Activated T-cell treated with anti-CD3 and anti-CD28 coated beads, Interleukin-2, amount 50 U/mL, for 4 hours (primary cell): Measurements from ENCODE around the gene CILP2. TPM values are rescaled to one million over a fixed set of nuclear protein-coding genes. Genes with fewer than 3 reads are reported as not detected.

Source experiments
- ATAC-seq, 2 donors: fragments of 200-7000 bp; cut with Tn5 transposase; one replicate each; pipeline ENCODE4 v1.10.0; 2021
- DNase-seq: peaks from one replicate; pipeline ENCODE4 v3.0.0-alpha.2; 2020
- H3K27me3 Mint-ChIP-seq: one replicate; pipeline ENCODE4 v1.8.0; 2021; ENCODE audit warnings: low read depth, mixed read lengths
- H3K36me3 Mint-ChIP-seq: one replicate; pipeline ENCODE4 v1.8.0; 2022; ENCODE audit warnings: mixed read lengths; ENCODE audit not compliant: insufficient read depth
- H3K4me1 Mint-ChIP-seq: one replicate; pipeline ENCODE4 v1.8.0; 2021; ENCODE audit warnings: low read depth, mixed read lengths
- H3K4me3 Mint-ChIP-seq: one replicate; pipeline ENCODE4 v1.8.0; 2021; ENCODE audit warnings: mild to moderate bottlenecking, moderate library complexity, mixed read lengths
- H3K9me3 Mint-ChIP-seq: one replicate; pipeline ENCODE4 v1.8.0; 2021; ENCODE audit warnings: mixed read lengths
- total RNA-seq, 3 donors: library from RNA; stranded (reverse); gene quantifications; one replicate each; pipeline ENCODE4 v1.2.1, GENCODE V29; 2021

Gene CILP2
- total RNA-seq, 3 donors from 2014 or later = 0.13 to 0.19 (median 0.18) TPM

GRCh38 chr19:19501798-19502197 is 36.3 kb upstream of the CILP2 start:
- ATAC-seq = no peak
- Mint-ChIP-seq H3K36me3 (peaks cover 35% of the 10 kb centered on the region), H3K27me3 (no peaks in the 10 kb centered on the region), H3K9me3 (no peaks in the 10 kb centered on the region), H3K4me3 (no peak overlapping the region), H3K4me1 (no peaks in the 10 kb centered on the region)
- no peak for DNase-seq

GRCh38 chr19:19502281-19502680 is 35.8 kb upstream of the CILP2 start:
- peaks cover 35% of the 10 kb centered on the region for H3K36me3 Mint-ChIP-seq
- ATAC-seq = no peak
- no peaks in the 10 kb centered on the region for H3K27me3 Mint-ChIP-seq
- no peak overlapping the region for H3K4me3 Mint-ChIP-seq
- H3K4me1 Mint-ChIP-seq = no peaks in the 10 kb centered on the region
- no peaks in the 10 kb centered on the region for H3K9me3 Mint-ChIP-seq
- no peak for DNase-seq

- no peak overlapping the region for H3K4me3 Mint-ChIP-seq
- H3K9me3 Mint-ChIP-seq = no peaks in the 10 kb centered on the region
- H3K36me3 Mint-ChIP-seq = peaks cover 35% of the 10 kb centered on the region
- no peaks in the 10 kb centered on the region for H3K4me1 Mint-ChIP-seq
- ATAC-seq = no peak
- DNase-seq = no peak
- H3K27me3 Mint-ChIP-seq = no peaks in the 10 kb centered on the region
These were observed 35.1 kb upstream of the CILP2 start for GRCh38 chr19:19502808-19503602.

- no peak for ATAC-seq
- Mint-ChIP-seq H3K27me3 (no peaks in the 10 kb centered on the region), H3K36me3 (peaks cover 35% of the 10 kb centered on the region), H3K4me3 (no peak overlapping the region), H3K9me3 (no peaks in the 10 kb centered on the region), H3K4me1 (no peaks in the 10 kb centered on the region)
- no peak for DNase-seq
These were observed 33.1 kb upstream of the CILP2 start for GRCh38 chr19:19504754-19505668.

- DNase-seq = no peak
- Mint-ChIP-seq H3K36me3 (peaks cover 35% of the 10 kb centered on the region), H3K27me3 (no peaks in the 10 kb centered on the region), H3K9me3 (no peaks in the 10 kb centered on the region), H3K4me3 (no peak overlapping the region), H3K4me1 (no peaks in the 10 kb centered on the region)
- no peak for ATAC-seq
These were observed 32.3 kb upstream of the CILP2 start for GRCh38 chr19:19505669-19506326.

- H3K36me3 Mint-ChIP-seq = peaks cover 31% of the 10 kb centered on the region
- H3K9me3 Mint-ChIP-seq = no peaks in the 10 kb centered on the region
- no peaks in the 10 kb centered on the region for H3K4me1 Mint-ChIP-seq
- ATAC-seq = no peak
- no peaks in the 10 kb centered on the region for H3K27me3 Mint-ChIP-seq
- DNase-seq = no peak
- no peak overlapping the region for H3K4me3 Mint-ChIP-seq
These were observed 31.5 kb upstream of the CILP2 start for GRCh38 chr19:19506592-19506991.

- DNase-seq = no peak
- Mint-ChIP-seq H3K9me3 (no peaks in the 10 kb centered on the region), H3K4me1 (no peaks in the 10 kb centered on the region), H3K4me3 (no peak overlapping the region), H3K27me3 (no peaks in the 10 kb centered on the region), H3K36me3 (peaks cover 25% of the 10 kb centered on the region)
- ATAC-seq = no peak
These were observed 30.7 kb upstream of the CILP2 start for GRCh38 chr19:19507354-19507753.

- no peak overlapping the region for H3K4me3 Mint-ChIP-seq
- ATAC-seq = peak; percentile 9 to 16
- H3K27me3 Mint-ChIP-seq = no peaks in the 10 kb centered on the region
- DNase-seq = no peak
- no peaks in the 10 kb centered on the region for H3K9me3 Mint-ChIP-seq
- peaks cover 18% of the 10 kb centered on the region for H3K36me3 Mint-ChIP-seq
- H3K4me1 Mint-ChIP-seq = no peaks in the 10 kb centered on the region
These were observed 29.8 kb upstream of the CILP2 start for GRCh38 chr19:19508217-19508616.

- DNase-seq (no peak), ATAC-seq (no peak)
- Mint-ChIP-seq H3K9me3 (no peaks in the 10 kb centered on the region), H3K27me3 (no peaks in the 10 kb centered on the region), H3K4me1 (no peaks in the 10 kb centered on the region), H3K4me3 (no peak overlapping the region), H3K36me3 (peaks cover 8% of the 10 kb centered on the region)
These were observed 27.6 kb upstream of the CILP2 start for GRCh38 chr19:19510432-19510831.

- no peak for DNase-seq
- peaks cover 12% of the 10 kb centered on the region for H3K4me1 Mint-ChIP-seq
- ATAC-seq = no peak
- H3K36me3 Mint-ChIP-seq = no peaks in the 10 kb centered on the region
- no peaks in the 10 kb centered on the region for H3K27me3 Mint-ChIP-seq
- no peaks in the 10 kb centered on the region for H3K9me3 Mint-ChIP-seq
- no peak overlapping the region for H3K4me3 Mint-ChIP-seq
These were observed 24.4 kb upstream of the CILP2 start for GRCh38 chr19:19513682-19514081.

GRCh38 chr19:19514215-19514657 is 23.8 kb upstream of the CILP2 start:
- Mint-ChIP-seq H3K4me1 (peaks cover 14% of the 10 kb centered on the region), H3K9me3 (no peaks in the 10 kb centered on the region), H3K4me3 (peak overlapping the region; percentile 31), H3K36me3 (peaks cover 2% of the 10 kb centered on the region), H3K27me3 (no peaks in the 10 kb centered on the region)
- DNase-seq (no peak), ATAC-seq (no peak)

- peak within 1 kb of the TSS; percentile 92 for H3K4me3 Mint-ChIP-seq
- peaks cover 6% of the 10 kb centered on the region for H3K36me3 Mint-ChIP-seq
- DNase-seq (no peak), ATAC-seq (no peak)
- H3K9me3 Mint-ChIP-seq = no peaks in the 10 kb centered on the region
- H3K27me3 Mint-ChIP-seq = no peaks in the 10 kb centered on the region
- peaks cover 20% of the 10 kb centered on the region for H3K4me1 Mint-ChIP-seq
These were observed 23.0 kb upstream of the CILP2 start, which contains the start of gene TSSK6 for GRCh38 chr19:19514881-19515641. Gene TSSK6, minus strand, starts transcription at chr19:19515548. Its CDS starts 121 bp downstream, at chr19:19515427.

- Mint-ChIP-seq H3K4me3 (peak within 1 kb of the TSS; percentile 92), H3K36me3 (peaks cover 11% of the 10 kb centered on the region), H3K4me1 (peaks cover 27% of the 10 kb centered on the region), H3K27me3 (no peaks in the 10 kb centered on the region), H3K9me3 (no peaks in the 10 kb centered on the region)
- DNase-seq (peak; percentile 92), ATAC-seq (peak; percentile 92 to 93)
These were observed 22.2 kb upstream of the CILP2 start, which contains the start of gene NDUFA13 for GRCh38 chr19:19515642-19516519. Gene NDUFA13, plus strand, starts transcription at chr19:19516225. Its CDS starts 14 bp downstream, at chr19:19516239.
